GM12875 (cell line): ENCODE measurements around the gene PITRM1.

ENCODE experiments used
- H3K4me3 ChIP-seq: one replicate; pipeline ENCODE4 v1.5.1; 2011; ENCODE audit warnings: low read depth, low read length, control low read depth
- TF ChIP-seq, protein P1 (sequence below): IDR thresholded peaks from 2 replicates; pipeline ENCODE4 v1.5.1; 2011; ENCODE audit warnings: low read depth, mild to moderate bottlenecking, control low read depth, inconsistent platforms, low read length, moderate library complexity, borderline replicate concordance; ENCODE audit not compliant: insufficient read depth

The PITRM1 gene

GRCh38 chr10:3148994-3149393 is 23.6 kb downstream of the PITRM1 start:
- TF ChIP-seq, protein P1, sequence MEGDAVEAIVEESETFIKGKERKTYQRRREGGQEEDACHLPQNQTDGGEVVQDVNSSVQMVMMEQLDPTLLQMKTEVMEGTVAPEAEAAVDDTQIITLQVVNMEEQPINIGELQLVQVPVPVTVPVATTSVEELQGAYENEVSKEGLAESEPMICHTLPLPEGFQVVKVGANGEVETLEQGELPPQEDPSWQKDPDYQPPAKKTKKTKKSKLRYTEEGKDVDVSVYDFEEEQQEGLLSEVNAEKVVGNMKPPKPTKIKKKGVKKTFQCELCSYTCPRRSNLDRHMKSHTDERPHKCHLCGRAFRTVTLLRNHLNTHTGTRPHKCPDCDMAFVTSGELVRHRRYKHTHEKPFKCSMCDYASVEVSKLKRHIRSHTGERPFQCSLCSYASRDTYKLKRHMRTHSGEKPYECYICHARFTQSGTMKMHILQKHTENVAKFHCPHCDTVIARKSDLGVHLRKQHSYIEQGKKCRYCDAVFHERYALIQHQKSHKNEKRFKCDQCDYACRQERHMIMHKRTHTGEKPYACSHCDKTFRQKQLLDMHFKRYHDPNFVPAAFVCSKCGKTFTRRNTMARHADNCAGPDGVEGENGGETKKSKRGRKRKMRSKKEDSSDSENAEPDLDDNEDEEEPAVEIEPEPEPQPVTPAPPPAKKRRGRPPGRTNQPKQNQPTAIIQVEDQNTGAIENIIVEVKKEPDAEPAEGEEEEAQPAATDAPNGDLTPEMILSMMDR: no peak
- H3K4me3 ChIP-seq: no peak overlapping the region

GRCh38 chr10:3148041-3148440 is 24.5 kb downstream of the PITRM1 start:
- TF ChIP-seq, protein P1: no peak
- H3K4me3 ChIP-seq: no peak overlapping the region

DNA sequence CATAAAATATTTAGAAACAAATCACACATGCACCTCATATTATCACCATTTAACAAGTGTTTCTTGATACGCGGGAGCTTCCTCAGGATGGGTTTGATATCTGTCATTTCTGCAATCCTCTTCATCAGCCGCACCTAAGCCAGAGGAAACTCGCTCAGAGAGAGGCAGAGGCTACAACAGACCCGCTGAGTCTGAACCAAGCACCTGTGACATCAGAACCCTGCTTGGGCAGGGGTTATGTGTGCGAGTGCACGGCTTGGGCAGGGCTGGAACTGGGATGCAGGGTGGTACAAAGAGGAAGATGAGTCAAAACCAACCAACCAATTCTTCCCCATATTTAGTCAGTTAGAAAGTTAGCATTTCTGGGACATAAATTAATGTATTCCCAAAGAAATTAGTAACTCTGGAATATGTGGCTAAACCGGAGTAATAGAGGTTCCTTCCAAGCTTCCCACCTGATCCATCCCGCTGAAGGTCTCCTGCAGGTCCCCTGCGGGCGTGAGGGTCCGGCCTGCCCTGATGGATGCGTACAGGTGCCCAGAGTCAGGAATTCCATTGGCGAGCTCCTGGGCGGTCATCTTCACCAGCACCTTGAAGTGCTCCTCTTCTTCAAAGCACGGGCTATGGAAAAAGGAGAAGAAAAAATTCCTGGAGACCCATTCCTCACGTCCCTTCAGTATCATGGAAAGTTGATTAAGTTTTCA is 25.3 kb downstream of the PITRM1 start:
- TF ChIP-seq, protein P1: no peak
- no peak overlapping the region for H3K4me3 ChIP-seq

- TF ChIP-seq, protein P1: no peak
- no peak overlapping the region for H3K4me3 ChIP-seq
Observed at GRCh38 chr10:3146289-3146688, 26.3 kb downstream of the PITRM1 start.

DNA sequence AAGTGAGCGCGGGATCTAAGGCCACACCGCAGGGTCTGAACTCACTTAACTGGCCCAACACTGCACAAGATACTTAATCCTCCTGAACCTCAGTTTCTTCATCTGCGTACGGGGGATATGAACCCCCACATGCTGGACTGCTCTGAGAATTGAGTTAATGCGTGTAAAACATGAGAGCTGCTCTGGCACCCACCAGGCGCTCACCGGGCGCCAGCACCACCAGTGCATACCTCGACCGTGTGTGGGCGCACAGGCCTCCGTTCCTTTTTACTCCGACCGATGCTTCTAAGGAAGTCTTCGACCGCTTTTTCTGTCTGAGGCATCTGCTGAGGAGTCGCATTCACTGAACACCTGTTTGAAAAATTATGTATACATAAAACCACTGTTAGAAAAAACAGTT is 27.2 kb downstream of the PITRM1 start:
- H3K4me3 ChIP-seq: no peak overlapping the region
- TF ChIP-seq, protein P1: no peak

DNA sequence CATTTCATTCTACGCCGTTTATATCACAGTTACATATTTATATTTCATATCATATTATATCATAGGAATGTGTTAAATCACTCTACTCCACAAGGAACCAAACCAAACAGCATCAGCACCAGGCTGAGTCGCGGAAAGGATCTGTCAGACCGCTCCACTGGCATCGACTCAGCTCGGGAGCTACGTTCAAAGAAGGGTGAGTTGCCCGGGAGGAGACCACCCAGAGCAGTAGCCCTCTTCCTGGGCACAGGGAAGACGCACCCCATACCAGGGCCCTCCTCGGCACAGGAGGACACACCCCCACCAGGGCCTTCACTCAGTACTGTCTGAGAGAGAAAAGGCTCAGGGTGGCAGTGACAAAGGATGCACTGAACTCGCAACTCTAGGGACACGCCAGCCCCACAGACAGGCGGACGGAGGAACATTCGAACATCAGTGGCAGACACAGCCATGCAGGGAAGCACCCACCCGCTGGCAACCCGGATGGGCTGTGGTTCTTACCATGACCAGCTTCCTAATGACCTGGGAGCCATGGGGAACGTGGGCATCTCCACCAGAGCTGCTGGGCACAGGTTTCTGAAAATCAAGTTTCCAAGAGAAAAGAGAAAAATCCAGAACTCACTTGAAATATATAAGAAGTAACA is 28.7 kb downstream of the PITRM1 start:
- H3K4me3 ChIP-seq: no peak overlapping the region
- TF ChIP-seq, protein P1: no peak

- TF ChIP-seq, protein P1: no peak
- H3K4me3 ChIP-seq: no peak overlapping the region
Observed at GRCh38 chr10:3143366-3143765, 29.2 kb downstream of the PITRM1 start.
